ENCODE data around the gene ZNF276.

ZNF276 gene

DNA sequence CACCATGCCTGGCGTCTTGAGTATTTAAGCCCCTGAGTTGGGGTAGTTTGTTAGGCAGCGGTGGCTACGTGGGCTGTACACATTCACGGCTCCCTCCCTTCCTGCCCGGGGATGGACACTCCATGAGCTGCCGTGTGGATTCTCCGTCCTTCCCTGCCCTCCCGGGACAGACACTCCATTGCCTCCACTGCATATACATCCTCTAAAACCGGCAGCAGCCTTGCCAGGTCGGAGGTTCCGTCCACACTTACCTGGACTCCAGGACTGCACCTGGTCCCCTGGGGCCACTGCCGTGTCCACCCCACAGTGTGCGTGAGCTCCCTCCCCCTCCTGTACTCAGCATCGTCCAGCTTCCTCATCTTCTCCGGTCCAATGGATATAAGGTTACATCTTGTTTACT, 16.3 kb upstream of the ZNF276 start:
- Histone ChIP-seq H3K36me3 (ENCODE audit: insufficient read depth) (no peaks in the 10 kb centered on the region), H3K4me2 (peak overlapping the region; percentile 33; the same call in 1 of the 2 replicates), H4K20me1 (ENCODE audit: insufficient read depth) (no peaks in the 10 kb centered on the region), H3K4me3 (IDR thresholded peaks at IDR 0.05; ENCODE audit: insufficient read depth, low read depth, low read length) (no peak overlapping the region), H2AFZ (ENCODE audit: low read depth) (no peak overlapping the region), H3K27me3 (ENCODE audit: insufficient read depth, low read depth) (no peaks in the 10 kb centered on the region), H3K9ac (no peak overlapping the region), H3K27ac (no peak overlapping the region), H3K79me2 (ENCODE audit: insufficient read depth, low read depth) (no peaks in the 10 kb centered on the region), H3K4me1 (ENCODE audit: low read depth, poor library complexity, severe bottlenecking) (peaks cover 24% of the 10 kb centered on the region)
- TF ChIP-seq, protein P1, sequence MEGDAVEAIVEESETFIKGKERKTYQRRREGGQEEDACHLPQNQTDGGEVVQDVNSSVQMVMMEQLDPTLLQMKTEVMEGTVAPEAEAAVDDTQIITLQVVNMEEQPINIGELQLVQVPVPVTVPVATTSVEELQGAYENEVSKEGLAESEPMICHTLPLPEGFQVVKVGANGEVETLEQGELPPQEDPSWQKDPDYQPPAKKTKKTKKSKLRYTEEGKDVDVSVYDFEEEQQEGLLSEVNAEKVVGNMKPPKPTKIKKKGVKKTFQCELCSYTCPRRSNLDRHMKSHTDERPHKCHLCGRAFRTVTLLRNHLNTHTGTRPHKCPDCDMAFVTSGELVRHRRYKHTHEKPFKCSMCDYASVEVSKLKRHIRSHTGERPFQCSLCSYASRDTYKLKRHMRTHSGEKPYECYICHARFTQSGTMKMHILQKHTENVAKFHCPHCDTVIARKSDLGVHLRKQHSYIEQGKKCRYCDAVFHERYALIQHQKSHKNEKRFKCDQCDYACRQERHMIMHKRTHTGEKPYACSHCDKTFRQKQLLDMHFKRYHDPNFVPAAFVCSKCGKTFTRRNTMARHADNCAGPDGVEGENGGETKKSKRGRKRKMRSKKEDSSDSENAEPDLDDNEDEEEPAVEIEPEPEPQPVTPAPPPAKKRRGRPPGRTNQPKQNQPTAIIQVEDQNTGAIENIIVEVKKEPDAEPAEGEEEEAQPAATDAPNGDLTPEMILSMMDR (conservative IDR thresholded peaks at IDR 0.05; ENCODE audit: low read depth, low read length) = no peak

DNA sequence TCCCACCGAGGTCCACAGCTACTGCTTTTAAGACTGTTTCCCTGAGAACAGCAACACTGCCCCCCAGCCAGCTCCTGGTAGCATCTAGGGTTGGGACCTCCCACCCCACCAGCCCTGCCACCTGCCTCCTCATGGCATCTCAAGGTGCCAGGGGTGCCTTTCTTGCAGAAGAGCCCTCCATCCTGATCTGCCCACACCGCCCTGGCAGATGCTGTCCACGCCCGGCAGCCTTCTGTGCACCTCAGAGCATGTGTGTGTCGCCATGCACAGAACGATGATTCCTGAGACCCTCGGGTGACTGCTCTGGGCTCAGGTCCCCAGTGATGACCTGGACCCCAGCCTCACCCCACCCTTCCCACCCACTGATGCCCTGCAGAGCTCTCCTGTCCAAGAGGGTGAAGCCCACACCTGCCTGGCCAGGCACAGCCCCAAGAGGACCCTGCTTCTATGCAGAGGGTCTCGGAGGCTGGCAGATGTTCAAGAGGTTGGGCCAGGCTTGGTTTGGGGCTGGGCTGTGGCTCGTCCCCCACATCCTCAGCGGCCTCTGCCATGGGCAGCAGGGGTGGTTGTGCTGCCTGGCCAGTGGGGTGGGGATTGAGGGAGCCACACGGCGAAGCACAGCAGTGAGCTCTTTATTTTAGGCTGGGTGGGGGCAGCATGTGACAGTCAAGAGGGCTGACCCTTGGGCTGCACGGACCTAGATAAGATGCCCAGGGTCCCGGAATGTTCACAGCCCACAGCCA, 14.6 kb upstream of the ZNF276 start:
- H3K27ac ChIP-seq = no peak overlapping the region
- H3K4me3 ChIP-seq (IDR thresholded peaks at IDR 0.05; ENCODE audit: insufficient read depth, low read depth, low read length) = no peak overlapping the region
- H3K4me2 ChIP-seq = peak overlapping the region; percentile 33; the same call in 1 of the 2 replicates
- H3K36me3 ChIP-seq (ENCODE audit: insufficient read depth) = no peaks in the 10 kb centered on the region
- no peaks in the 10 kb centered on the region for H3K27me3 ChIP-seq (ENCODE audit: insufficient read depth, low read depth)
- peaks cover 19% of the 10 kb centered on the region for H3K4me1 ChIP-seq (ENCODE audit: low read depth, poor library complexity, severe bottlenecking)
- peaks cover under 1% of the 10 kb centered on the region; the same call in 1 of the 2 replicates for H3K79me2 ChIP-seq (ENCODE audit: insufficient read depth, low read depth)
- TF ChIP-seq, protein P1 (conservative IDR thresholded peaks at IDR 0.05; ENCODE audit: low read depth, low read length) = no peak
- H4K20me1 ChIP-seq (ENCODE audit: insufficient read depth) = no peaks in the 10 kb centered on the region
- H2AFZ ChIP-seq (ENCODE audit: low read depth) = peak overlapping the region; percentile 41; the same call in 1 of the 2 replicates
- H3K9ac ChIP-seq = no peak overlapping the region

DNA sequence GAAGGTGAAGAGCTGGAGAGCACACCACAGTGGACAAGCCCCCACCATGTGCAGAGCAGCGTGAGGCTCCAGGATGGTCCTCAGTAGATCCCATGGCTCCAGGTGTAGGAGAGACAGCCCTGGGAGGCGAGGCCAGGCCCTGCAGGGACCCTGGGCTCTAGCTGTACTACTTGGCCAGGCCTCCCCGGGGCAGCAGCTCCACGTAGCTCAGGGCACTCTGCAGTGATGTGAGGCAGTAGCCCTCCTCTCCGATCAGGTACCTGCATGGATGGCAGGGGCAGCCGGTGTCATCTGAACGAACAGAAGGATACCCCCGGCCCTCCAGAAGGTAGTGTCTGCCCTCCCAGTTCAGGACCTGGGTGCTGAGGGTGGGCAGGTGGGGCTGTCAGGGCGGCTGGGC, 13.6 kb upstream of the ZNF276 start:
- H3K4me2 ChIP-seq = no peak overlapping the region
- no peak overlapping the region for H3K9ac ChIP-seq
- H3K27ac ChIP-seq = no peak overlapping the region
- H3K36me3 ChIP-seq (ENCODE audit: insufficient read depth) = no peaks in the 10 kb centered on the region
- peaks cover 10% of the 10 kb centered on the region for H3K79me2 ChIP-seq (ENCODE audit: insufficient read depth, low read depth)
- no peaks in the 10 kb centered on the region for H3K27me3 ChIP-seq (ENCODE audit: insufficient read depth, low read depth)
- no peak overlapping the region for H2AFZ ChIP-seq (ENCODE audit: low read depth)
- H4K20me1 ChIP-seq (ENCODE audit: insufficient read depth) = no peaks in the 10 kb centered on the region
- no peak overlapping the region for H3K4me3 ChIP-seq (IDR thresholded peaks at IDR 0.05; ENCODE audit: insufficient read depth, low read depth, low read length)
- TF ChIP-seq, protein P1 (conservative IDR thresholded peaks at IDR 0.05; ENCODE audit: low read depth, low read length) = no peak
- peaks cover 14% of the 10 kb centered on the region for H3K4me1 ChIP-seq (ENCODE audit: low read depth, poor library complexity, severe bottlenecking)

GRCh38 chr16:89708481-89708931, 12.8 kb upstream of the ZNF276 start:
- H3K4me1 ChIP-seq (ENCODE audit: low read depth, poor library complexity, severe bottlenecking) = peaks cover 21% of the 10 kb centered on the region
- H3K27me3 ChIP-seq (ENCODE audit: insufficient read depth, low read depth) = no peaks in the 10 kb centered on the region
- H3K27ac ChIP-seq = no peak overlapping the region
- H3K9ac ChIP-seq = no peak overlapping the region
- TF ChIP-seq, protein P1 (conservative IDR thresholded peaks at IDR 0.05; ENCODE audit: low read depth, low read length) = no peak
- no peak overlapping the region for H3K4me2 ChIP-seq
- H3K79me2 ChIP-seq (ENCODE audit: insufficient read depth, low read depth) = peaks cover 18% of the 10 kb centered on the region
- H3K36me3 ChIP-seq (ENCODE audit: insufficient read depth) = no peaks in the 10 kb centered on the region; the same call in 1 of the 2 replicates
- no peaks in the 10 kb centered on the region for H4K20me1 ChIP-seq (ENCODE audit: insufficient read depth)
- no peak overlapping the region for H3K4me3 ChIP-seq (IDR thresholded peaks at IDR 0.05; ENCODE audit: insufficient read depth, low read depth, low read length)
- H2AFZ ChIP-seq (ENCODE audit: low read depth) = no peak overlapping the region
